ENCODE data around the gene RAPGEF2.
"Not testable (repeated sequence)": the region's sequence is repeated elsewhere in the genome, so short reads cannot be mapped to it uniquely, and the experiment has no call there.

The RAPGEF2 gene

DNA sequence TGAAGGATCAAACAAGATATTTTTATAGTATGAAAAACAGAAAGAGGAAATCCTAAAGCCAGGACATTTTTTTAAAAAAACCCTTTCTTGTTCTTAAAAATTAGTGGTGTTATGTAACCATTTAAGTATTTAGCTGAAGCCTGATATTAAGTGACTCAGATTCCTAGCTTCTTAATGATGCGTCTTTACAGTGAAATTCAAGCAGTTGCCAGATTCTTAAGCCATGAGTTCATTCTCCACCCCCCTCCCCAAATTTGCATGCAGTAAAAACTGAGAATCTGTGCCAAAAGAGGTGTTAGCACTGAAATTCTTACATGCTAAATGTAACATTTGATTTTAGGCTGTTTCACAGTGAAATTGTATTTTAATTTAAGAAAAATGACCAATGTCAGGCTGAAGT is 180.8 kb downstream of the RAPGEF2 start:
- DNase-seq, result no peak

DNA sequence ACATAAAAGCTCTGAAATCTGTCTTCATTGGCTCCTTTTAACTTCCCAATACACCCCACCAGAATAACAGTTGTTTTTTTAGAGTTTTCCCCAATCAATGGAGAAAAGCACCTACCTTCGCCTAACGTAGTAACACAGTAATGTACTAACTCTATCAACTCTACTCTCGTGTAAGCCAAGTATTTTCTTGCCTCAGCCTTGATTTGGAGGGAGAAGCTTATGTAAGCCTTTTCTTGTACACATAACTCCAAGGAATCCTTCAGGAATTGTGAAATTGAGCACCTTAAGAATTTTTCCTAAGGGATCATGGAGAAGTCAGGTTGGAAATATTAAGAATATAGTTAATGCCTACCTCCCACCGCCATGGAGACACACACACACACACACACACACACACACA is 181.2 kb downstream of the RAPGEF2 start:
- DNase-seq, result no peak

DNA sequence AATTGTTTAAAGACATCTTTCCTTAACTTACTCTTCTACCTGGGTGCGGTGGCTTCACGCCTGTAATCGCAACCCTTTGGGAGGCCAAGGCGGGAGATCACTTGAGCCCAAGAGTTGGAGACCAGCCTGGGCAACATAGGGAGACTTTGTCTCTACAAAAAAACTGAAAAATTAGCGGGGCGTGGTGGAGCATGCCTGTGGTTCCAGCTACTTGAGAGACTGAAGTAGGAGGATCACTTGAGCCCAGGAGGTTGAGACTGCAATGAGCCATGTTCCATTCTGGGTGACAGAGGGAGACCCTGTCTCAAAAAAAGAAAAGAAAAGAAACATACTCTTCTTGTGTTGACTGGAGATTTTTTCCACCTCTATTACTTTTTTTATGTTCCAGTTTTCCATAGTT is 181.9 kb downstream of the RAPGEF2 start:
- no peak for DNase-seq

DNA sequence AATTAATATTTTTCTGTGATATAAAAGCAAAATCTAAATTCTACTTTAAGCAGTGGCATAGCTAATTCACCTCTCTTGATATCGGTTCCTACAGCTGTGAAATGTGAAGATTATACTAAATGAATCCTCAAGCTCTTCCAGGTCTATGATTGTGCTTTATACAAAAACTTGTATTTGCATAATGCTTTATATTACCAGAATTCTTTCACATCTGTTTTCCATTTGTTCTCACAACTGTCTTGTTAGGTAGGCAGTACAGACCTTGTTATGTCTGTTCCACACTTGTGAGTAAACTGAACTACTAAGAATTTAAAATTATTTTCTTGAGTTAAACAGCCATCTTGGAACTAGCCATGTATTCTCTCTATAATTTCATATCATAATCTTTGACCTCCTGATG is 184.9 kb downstream of the RAPGEF2 start:
- no peak for DNase-seq

DNA sequence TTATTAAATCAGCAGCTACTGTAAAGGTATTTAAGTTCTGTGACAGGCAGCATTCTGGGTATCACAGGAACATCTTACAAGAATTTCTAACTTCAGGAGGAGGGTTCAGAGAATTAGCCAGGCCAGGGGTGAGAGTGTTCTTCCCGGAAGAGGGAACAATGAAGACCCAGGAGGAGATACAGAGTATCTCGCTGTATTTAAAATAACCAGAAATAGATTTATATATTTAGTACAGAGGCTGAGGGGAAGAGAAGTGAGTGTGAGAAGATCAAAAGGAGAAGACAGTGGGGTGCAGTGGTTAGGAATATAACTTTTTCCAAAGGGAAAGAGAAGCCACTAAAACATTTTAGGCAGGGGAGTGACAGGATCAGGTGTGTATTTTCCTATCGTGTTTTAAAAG is 186.8 kb downstream of the RAPGEF2 start:
- DNase-seq, result no peak

DNA sequence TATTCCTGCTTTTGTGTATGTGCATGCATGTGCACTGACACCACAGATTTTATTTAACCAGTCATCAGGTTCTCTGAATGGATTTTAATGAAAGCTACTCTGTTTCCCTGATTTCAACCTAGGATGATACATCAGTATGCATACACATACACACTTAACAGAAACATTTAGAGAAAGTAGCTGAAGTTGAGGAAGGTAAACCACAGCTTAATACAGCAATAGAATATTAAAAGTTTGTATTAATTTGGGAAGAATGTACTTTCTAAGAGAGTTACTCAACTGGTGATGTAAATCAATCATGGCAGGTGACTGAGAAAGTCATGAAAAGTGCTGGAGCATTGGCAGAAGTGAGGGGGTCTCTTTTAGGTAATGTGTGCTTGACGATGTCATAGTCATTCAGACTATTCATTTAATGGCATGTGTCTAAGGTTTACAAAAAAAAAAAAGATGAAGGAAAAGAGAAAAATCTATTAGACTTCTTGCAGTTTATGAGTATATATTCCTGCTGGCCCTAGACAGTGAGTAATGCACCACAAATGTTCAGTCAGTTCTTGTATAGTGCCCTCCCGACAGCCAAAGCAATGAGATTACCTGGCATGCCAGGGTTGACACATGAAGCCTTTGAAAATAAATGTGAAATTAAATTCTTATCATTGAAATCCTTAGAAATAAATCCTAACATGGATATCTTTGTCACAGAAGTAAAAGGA is 187.6 kb downstream of the RAPGEF2 start:
- DNase-seq, result no peak

DNA sequence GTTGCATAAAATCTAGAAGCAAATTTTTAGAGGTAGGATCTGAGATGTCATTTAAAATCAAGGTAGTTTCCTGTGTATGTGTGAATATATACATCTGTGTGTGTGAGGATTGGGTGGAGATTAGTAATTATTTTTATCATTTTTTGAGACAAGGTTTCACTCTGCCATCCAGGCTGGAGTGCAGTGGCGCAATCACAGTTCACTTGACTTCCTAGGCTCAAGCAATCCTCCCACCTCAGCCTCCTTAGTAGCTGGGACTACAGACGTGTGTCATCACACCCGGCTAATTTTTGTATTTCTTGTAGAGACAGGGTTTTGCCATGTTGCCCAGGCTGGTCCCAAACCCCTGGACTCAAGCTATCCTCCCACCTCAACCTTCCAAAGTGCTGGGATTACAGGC is 188.3 kb downstream of the RAPGEF2 start:
- no peak for DNase-seq

DNA sequence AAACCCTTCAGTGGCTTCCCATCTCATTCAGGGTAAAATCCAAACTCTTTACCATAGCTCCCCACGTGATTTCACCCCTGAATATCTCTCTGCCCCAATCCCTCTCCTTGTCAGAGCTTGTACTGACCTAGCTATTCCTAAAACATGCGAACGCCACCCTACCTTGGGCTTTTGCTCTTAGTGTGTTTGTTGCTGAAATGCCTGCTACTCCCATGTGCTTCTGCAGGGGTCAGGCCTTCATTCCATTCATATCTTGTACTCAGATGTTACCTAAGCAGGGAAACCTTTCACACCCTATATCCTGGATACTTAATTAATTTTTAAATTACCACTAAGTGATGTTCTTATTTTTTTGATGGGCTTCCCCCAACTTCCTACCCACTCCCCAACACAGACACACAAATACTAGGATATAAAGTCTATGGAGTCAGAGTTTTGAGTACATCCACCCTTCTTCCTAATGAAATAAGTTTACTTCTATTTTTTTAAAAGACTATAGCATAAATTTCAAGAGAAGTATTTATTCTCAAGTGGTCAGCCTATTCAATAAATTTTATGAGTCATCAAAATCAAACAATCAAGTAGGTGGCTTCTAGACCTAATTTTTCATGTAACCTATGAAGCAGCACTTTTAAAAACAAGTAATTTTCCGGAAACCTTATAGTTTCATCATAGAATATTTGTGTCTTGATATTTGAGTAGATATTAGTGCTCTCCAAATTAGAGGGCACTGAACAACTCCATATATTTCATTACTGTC is 189.4 kb downstream of the RAPGEF2 start:
- no peak for DNase-seq

DNA sequence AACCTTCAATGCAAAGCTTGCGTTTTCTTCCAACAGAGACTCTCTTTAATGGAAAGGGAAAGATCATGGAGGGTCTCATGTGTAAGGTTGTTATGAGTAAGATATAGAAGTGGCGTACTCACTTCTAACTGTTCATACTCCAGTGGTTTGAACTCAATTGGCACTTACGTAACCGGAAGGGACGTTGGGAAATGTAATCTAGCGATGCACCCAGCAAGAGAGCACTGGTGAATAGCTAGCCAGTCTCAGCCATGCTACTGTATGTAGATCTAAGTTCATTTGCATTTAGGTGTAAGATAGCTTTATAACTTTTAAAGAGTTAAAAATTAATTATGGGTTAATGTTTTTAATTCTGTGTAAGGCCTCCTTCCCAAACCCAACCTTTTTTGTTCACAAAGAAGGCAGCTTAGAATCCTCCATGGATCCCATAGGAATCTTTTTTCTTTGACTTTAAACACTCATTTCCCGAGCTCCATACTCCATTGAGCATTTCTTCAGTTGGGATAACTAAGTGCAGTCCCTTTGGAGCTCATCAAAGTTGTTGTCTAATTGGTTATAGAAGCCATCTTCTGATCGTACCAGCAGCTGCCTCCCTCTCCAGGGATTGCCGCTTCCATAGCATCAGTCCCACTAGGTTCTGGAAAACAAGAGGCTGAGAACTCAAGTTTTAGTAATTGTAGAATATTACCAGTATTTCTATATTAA is 191.1 kb downstream of the RAPGEF2 start:
- DNase-seq, result no peak

DNA sequence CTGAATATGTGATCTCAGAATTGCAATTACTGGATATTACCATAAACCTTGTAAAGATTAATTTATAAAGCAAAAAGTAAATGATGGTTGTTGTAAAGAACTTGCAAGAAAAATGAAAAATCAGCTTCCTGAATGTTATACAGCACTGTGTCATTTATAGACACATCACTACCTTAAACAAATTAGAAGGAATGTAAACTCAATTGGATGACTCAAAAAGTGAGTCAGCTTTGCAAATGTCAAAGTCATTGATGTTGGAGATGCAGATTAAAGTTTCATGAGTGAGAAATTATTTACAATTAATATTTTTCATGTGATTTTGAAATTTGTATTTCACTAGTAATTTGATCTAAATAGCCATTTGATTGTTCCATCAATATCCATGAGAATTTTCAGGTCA is 193.2 kb downstream of the RAPGEF2 start:
- DNase-seq, result no peak

DNA sequence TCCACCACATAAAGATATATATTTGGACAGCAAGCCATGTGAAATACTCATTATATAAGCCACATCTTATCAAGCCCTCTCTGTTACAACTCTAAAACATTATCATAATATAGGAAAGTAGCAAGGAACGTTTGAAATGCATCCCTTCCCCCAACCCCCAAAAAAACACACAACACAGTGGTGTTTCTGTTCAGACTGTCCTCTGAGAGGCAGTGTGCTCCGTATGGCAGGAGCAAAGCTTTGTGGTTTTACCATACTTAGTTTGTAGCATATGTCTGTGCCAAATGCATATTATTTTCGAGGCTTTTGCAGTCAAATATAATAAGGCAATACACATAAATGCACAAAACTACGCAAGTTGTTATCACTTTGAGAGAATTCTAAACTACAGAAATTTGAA is 194.2 kb downstream of the RAPGEF2 start:
- DNase-seq, result no peak

DNA sequence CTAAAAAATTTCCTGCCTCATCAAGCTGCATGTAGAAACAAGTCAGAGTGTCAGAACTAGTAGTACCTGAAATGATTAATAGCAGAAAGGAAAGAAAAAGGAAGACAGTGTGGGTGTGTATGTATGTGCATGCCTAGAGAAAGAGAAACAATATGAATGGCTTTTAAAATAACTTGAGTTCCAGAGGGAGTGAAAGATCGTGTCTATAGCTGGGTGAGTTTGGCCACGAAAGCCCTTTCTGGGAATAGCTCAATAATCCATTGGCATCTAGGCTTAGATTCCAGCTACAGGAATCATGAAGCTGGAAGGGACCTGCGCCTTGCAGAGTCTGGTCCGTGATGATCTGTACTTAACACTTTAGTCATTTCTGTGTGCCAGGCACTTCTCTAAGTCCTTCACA is 195.6 kb downstream of the RAPGEF2 start:
- DNase-seq, result no peak

DNA sequence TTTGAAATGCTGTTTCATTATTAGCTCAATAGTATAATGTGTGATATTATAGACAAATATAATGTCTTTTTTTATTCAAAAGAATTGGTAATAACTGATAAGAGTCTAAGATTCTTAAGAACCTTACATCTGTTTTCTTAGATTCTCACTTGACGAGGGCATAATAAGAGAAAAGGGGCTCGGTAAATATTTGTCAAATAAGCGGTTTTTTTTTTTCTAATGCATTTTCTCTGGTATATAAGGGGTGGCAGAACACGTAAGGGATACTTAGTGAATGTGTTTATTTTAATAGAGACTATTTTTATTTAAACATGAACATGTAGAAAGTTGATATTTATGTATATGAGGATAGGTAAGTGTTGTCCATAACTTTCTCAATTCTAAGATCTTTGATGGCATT is 200.6 kb downstream of the RAPGEF2 start:
- no peak for DNase-seq

DNA sequence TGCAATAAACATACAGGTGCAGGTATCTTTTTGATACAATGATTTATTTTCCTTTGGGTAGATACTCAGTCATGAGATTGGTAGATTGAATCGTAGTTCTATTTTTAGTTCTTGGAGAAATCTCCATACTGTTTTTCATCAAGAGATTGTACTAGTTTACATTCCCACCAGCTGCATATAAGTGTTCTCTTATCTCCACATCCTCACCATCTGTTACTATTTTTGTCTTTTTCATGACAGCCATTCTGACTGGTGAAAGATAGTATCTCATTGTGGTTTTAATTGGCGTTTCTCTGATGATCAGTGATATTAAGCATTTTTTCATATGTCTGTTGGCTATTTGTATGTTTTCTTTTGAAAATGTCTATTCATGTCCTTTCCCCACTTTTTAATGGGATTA is 202.2 kb downstream of the RAPGEF2 start:
- no peak for DNase-seq

DNA sequence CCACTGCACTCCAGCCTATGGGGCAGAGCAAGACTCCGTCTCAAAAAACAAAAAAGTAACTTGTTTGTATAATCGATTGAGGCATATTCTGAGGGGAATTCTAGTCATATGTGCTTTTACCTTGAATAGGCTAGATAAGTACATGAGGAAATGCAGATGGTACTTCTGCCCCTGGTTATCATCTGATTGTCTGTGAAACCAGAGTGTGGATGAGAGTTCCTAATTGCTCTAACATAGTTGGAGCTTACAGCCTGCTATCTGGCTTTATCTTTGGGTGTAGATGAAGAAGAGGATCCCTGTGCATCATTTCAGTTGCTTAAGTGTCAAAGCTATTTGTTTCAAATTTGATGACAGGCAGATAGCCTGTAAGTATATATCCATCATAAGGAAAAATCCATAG is 205.1 kb downstream of the RAPGEF2 start:
- DNase-seq, result no peak

DNA sequence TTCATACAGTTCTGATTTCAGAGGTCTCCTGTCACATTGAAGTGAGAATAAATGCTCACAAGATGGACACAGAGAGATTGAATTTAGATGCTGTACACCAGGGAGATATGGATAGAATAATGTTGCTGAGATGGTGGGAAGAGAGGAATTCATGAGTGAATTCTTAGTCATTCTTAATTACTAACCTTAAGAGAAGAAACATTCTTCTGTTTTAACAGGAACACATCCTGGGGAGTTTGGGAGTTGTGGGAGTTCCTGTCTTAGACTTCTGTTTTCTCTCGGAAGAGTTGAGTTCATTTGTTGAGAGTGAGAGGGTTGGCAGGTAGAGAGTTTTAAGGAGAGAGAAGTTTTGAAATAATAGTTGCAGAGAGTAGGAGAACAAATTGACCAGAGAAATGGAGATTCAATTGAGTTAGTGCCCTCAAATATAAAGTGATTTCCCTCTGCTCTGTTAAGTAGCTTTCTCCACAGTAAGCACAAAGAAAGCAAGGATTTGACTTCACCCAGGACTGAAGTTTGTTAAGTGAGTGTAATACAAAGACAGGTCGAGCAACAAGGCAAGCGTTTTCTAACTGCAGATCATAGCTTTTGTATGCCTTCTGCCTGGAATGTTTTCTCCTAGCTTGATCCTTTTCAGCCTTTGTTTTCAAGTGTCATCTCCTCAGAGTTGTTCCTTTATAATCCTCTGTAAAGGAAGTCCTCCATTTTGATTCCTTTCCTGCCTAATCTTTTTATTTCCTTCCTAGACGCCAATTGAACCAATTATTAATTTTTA is 205.9 kb downstream of the RAPGEF2 start:
- no peak for DNase-seq

DNA sequence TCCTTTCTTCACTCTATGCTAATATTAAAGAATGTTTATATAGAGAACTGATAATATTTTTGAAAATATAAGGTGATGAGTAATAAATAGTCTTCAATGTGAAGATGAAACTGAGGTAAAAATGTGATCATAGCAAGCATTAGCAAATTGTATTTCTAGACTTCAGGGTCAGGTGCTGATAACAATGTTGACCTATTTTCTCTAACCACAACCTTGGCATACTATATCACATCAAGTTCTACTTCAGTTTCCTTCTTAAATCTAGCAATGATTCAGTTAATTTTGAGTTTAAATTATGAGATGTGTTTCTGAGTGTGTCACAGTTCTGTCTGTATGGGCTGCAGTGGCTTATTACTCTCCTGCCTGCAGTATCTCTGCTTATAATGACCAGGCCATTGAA is 209.4 kb downstream of the RAPGEF2 start:
- no peak for DNase-seq

DNA sequence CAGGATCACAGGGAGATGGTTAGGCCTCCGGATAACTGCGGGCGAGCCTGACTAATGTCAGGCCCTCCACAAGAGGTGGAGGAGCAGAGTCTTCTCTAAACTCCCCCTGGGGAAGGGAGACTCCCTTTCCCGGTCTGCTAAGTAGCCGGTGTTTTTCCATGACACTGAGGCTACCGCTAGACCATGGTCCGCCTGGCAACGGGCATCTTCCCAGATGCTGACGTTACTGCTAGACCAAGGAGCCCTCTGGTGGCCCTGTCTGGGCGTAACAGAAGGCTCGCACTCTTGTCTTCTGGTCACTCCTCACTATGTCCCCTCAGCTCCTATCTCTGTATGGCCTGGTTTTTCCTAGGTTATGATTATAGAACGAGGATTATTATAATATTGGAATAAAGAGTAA is 213.0 kb downstream of the RAPGEF2 start:
- not testable (repeated sequence) for DNase-seq

DNA sequence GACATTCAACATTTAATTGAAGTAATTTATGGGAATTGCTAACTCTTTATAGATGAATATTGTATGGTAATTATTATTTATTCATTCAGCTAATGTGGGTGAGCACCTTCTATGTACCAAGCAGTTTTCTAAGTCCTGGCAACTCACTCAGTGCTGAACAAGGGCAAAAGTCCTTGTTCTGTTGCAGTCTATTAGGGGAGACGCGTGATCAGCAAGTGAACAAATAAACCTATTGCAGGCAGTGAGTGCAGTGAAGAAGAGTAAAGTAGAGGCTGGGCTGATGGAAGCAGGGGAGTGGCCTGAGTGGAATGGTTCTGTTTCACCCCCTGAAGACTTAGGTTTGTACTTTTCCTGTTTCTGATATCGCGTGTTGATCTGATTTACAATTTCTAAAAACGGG is 214.3 kb downstream of the RAPGEF2 start:
- no peak for DNase-seq

DNA sequence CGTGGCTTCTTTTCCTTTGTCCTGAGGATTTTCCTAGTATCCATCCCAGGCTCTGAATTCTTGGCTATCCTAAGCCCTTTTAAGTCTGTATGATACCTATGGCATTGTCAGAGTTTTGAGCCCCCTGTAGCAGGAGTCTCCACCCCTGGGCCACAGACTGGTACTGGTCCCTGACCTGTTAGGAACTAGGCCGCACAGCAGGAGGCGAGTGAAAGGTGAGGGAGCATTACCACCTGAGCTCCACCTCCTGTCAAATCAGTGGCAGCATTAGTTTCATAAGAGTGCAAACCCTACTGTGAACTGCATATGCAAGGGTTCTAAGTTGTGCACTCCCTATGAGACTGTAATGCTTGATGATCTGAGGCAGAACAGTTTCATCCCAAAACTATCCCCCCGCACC is 216.1 kb downstream of the RAPGEF2 start:
- no peak for DNase-seq

DNA sequence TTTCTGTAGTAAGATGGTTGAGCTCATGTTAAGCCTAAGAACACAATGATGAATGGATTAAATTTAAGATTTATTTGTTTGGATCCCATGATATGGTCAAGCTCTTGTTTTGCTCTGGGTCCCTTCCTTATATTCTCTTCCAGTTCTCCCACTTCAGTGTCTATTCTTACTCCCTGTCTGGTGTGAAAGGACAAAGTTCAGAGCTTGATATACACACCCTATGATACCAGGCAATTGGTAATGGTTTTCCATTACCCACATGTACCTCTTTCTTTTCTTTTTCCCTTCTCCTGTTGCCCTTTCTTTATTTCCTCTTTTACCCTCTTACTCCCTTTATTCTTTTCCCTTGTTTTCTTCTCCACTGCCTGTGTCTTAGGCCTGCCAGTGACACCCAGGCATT is 223.6 kb downstream of the RAPGEF2 start:
- DNase-seq, result no peak

DNA sequence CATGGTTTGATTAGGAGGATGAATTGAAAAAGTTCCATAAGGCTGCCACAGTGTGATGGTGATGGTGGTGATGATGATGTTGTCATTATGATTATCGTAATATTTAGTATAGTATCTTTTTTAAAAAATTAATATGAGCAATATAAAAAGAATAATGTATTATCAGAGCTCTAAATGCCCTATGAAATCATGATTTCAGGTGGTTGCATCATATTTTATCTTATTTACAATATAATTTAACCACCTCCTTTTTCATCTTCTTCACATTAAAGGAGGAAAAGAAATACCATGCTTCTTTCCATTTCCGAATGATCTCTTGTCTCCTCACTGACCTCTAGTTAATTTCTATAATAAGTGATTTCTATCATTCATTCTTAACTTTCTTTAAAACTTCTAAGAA is 225.9 kb downstream of the RAPGEF2 start:
- DNase-seq, result no peak

DNA sequence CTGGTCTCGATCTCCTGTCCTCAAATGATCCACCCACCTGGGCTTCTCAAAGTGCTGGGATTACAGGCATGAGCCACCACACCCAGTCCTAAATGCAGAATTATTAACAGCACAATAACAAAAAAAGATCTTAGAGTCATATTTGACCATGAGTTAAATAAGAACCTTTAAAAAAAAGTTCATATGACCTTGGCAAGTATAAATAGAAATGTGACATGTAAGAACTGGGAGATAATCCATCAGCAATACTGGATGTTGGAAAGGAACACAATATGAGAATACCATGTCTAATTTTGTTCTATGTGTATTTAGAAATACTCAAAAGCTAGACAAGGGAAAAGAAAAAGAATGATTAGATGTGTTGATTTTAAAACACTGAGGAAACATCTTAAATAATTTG is 231.6 kb downstream of the RAPGEF2 start:
- DNase-seq, result no peak

Measured in NCI-H2029 treated with DMSO at 0.1 percent for 48 hours (cell line).